Activated T-cell treated with anti-CD3 and anti-CD28 coated beads for 4 hours (primary cell): ENCODE measurements around the gene NR2F1.

Experiments used
- DNase-seq: peaks from one replicate; pipeline ENCODE4 v3.0.0-alpha.2; 2020

NR2F1 gene

DNA sequence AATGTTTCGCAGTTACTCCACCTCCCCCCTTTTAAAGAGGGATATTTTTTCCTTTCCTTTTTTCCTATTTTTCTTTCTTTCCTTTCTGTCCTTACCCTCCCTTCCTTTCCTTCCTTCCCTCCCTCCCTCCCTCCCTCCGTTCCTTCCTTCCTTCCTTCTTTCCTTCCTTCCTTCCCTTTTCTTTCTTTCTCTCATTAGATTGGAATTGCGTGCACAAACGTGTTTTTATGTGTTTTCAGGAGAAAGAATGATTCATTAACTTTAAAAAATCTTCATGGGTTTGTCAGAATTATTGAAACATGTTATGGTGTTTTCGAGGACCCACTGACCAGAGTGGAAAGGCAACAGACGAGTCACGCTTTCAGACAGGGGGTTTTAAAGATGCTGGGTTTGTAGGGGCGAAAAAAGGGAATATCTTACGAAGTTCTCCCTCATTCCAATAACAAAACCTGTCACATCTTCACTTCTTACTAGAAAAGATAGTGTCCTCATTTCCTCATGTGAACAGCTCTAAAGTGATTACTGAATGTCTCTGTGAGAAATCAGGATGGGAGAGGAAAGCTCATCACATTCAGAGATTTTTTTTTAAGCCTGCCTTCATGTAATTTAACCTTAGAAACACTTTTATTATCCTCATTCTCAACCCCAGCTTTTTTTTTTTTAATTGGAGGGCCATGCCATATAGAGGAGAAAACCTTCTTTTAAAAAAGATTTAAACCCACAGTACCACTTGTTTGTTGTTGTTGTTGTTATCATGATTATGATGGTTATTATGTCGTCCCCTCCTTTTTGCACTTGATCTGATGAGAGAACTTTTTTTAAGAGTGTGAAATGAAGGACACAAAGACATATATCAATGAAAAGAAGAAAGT is 21.9 kb downstream of the NR2F1 start:
- no peak for DNase-seq

DNA sequence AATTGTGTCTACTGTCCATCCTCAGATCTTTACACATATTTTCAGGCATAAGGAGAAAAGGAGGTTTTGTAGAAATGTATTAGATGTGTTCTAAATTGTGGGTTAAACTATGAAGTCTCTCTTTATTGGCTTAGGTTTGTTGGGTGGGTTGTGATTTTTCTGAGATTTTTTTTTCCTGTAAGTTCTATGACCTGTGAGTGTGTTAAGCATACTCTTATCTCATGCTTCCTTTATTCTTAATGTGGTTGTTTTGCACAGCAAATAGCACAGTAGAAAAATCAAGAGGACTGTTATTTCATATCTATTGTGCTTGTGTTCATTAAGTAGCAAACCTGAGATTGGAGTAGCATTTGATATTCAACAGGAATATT is 23.3 kb downstream of the NR2F1 start:
- no peak for DNase-seq

DNA sequence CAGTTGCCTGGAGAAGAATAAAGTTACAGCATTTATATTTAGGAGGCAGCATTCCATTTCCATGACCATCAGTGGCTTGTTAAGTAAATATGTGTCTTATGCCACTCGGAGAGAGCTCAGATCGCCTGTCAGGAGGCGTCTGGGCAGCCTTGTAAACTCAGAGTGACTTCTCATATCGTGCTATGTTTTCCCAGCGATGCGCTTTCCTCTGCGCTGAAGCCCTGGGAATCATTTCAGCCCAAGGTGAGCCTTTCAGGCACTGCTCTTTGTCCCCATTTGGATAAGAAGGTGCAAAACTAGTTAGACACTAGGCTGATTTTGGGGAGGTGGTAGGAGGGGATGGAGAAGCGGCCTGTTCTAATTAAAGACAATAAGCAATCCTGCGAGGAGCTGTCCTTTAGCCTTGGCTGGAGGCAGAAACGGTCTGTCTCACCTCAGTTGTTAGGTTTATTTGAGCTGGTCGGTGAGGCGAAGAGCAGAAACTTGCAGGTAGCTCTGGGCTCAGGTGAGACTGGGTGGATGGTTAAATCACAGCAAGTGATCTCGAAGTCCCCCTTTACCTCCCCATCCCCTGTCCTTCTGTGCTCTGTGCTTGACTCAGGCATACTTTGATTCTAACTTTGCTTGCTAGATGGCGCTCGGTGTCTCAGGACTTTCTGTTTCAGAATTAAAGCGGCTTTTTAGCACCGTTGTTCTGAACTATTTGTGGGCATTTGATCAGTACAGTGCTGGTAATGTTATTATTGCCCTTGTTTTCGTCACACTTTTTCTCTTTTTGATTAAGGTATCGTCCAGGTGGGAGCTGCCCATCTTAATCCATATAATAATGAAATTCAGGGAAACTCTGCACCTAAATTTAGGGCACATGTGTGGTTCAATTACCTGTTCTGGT is 24.6 kb downstream of the NR2F1 start:
- DNase-seq: no peak

DNA sequence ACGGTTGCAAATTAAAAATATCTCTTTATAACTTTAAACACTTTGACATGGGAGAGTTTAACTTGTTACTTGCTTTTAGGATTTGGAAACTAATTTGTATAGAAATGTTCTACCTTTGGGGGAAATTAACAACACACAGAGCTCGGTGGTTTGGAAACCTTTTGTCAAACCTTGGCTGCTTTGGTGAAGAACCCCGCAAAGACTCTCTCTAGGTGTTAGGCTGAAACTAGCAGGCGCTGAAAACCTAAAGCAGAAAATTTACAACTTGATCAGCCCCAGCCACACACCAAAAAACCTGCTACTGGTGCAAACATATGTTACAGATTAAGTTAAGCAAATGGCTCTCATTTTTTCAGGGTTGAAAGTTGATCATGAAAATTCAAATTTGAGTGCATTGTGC is 25.8 kb downstream of the NR2F1 start:
- DNase-seq: no peak

DNA sequence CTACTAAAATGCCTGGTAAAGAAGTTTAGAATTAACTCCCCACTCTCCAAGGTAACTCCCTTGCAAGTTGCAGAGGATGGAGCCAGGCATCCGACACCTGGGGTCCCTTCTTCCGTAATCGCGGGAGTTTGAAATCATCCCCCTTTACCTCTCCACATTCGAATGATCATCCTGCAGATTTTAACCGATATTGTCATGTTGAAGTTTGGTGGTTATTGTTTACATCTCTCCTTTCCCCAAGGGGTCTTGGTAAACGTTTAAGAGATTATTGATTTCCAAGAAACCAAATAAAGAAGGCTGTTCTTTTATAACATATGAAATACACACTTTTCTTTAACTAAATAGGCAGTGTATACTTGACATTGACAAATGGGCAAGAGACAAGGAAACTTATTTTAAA is 26.7 kb downstream of the NR2F1 start:
- no peak for DNase-seq

DNA sequence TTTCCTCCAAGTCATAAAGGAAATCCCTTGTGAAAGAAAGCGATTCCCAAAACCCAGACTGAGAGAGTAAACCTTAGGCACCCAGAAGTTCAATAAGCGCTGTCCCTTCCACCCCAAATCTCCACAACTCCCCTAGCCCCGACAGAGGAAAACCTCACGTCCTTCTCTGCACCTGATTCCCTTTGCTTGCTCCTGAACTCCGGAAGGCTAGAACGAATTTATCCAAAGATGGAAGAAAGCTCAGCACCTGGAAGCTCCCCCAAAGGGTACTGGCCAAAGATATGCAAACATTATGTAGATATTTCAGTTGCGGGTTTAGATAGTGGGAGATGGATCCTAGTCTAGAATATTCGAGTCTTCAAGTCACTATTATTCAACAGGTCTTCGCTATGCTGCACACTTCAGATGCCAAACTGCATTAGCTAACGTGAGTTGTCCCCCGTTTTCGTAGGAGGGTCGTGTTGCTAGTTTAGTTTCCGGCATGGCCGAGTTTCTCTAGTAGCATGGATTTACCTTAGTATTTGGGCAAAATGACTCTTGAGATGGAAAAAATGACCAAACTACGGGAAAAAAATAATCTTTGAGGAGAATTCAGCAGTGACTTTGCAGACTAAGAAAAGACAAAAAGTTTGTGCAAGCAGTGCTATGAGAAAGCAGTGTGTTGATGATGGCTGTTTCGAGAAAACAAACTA is 27.7 kb downstream of the NR2F1 start:
- DNase-seq: no peak

DNA sequence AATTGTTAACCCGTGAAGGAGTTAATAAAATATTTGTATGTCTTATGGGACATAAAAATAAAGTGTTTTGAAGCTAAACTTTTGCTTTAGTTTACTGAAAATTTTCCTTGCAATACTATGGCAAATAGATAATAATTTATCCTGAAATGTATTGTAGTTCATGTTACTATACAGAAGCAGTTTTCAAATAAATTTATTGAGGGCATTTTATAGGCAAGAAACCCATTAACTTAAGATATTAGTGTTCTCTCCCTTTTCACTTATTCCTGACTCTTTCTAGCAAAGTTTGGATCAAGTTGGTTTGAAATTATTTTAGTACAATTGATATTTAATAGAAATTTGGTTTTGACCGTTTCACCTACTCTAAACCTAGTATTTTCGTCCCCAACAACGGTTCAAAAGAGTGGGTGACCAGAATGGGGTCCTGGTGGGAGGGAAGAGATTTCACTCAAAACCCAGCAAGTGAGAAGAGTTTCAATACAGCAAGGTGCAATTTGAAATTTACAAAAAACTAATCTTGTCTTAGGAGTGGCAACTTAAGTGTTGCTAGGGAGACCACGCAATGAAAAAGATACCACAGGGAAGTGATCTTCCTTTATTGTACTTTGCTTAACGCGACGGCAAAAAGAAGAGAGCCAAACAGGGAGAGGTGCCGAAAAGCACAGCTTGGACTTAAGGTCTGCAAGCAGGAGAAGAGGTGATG is 28.4 kb downstream of the NR2F1 start:
- no peak for DNase-seq

DNA sequence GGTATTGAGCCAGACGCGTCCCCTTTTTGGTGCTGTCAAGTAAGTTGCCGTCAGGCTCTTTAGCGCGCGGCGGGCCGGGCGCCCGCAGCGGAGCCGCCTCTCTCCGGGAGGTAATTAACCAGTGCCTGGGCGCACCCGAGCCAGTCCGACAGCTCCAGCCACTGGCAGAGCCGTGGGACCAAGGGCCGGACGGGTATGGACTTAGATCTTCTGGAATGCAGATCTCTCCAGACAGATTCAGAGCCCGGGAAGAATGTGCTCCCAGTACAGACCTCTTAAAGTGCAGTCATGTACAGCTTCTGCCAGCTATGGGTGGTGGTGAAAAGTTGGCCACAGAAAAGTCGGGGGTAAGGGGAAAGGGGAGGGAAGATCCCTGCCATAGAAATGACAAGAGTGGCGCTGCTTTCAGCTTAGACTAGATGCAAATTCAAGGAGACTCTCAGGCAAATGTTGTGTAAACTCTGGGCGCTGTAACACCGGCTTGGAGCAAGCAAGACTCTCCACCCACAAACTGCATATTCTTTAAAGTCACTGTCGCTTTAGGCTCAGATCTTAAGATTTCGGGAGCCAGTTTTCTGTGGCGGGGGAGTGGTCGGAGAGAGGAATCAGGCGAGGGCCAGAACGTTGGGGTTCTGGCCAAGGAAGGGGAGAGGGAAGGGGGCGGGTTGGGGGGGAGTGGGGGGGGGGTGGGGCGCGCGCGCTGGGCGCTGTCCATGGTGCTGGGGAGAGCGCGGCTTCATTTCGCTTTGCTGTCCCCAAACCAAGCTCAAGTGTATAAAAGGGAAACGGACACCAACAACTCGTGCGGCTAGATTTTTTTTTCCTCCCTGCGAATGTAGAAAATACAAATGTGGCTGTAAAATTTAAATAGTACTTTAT is 29.2 kb downstream of the NR2F1 start:
- no peak for DNase-seq

DNA sequence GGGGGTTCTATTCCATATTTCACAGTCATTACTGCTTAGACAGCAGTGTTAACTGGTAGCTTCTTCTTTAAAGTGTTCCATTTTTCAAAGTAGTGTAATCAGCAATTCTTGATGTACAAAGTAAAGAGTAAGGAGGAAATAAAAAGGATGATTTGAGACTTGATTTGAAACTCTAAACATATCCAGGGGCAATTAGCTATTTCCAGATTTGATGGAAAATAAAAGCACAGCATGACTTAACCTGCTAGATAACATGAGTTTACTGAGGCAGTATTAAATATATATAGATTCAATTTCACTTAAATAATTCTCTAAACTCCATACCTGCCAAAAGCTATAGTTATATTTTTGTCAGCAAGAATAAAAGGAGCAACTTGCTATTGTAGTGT is 29.8 kb downstream of the NR2F1 start:
- no peak for DNase-seq

DNA sequence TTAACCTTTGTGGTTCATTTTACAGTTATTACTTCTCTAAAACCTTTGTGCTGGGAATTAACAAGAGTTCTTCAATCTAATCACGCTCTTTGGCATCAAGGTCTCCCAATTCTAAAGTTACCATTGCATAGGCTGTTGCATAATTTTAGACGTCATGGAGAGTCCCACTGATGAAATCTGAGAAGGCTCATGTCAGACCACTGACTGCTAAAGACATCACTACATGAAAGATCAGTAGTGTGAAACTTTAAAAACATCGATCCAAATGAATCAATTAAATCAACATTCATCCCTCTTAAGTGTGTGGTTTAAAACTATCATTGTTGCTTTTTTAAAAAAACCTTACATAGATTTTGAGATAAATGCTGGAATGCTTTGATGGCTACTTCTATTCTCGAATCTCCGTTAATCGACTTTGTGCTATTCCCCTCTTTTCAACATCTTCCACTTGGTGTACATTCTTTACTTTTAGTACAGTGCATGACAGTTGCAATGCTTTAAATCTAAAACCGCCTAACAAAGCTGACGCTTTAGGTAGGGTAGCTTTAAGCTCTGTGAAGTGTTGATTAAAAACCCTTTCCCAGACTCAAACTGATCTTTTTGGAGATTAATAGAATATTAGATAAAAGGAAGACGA is 33.6 kb downstream of the NR2F1 start:
- DNase-seq: no peak

DNA sequence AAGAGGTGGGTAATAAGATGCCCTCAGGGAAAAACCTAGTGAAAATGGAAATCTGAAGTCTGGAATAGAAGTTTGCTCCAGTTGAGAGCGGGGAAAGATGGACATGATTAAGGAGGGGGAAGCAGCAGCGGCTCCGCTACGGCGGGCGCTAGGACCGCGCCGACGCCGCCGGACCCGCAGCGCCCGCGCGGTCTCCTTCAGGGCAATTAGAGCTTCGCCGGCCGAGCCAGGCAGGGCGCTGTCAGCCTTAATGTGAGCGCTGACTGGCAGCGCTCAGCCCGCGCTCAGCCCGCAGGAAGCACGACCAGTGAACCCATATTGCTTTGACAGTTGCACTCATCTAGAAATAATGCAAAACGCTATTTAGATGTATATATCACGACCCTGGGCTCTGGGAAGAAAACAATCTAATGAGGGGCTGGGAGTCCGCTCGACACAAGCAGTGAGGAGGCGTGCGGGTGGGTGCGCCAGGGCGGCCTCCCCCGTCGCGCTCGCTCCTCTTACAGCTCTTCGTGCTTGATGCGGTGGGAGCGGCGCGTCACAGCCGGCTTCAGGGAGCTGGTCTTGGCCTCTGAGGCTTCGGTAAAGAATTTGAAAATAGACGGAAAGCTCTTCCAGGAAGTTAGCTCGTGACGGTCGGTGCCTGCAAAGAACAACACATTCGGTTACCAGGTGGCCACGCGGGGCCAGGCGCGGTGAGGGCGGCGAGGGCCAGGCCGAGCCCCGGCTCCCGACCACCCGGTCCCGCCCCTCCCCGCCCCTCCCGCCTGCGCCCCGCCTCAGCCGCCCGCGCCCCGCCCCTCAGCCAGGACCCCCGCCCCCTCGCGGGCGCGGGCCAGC is 37.7 kb downstream of the NR2F1 start:
- DNase-seq: no peak

DNA sequence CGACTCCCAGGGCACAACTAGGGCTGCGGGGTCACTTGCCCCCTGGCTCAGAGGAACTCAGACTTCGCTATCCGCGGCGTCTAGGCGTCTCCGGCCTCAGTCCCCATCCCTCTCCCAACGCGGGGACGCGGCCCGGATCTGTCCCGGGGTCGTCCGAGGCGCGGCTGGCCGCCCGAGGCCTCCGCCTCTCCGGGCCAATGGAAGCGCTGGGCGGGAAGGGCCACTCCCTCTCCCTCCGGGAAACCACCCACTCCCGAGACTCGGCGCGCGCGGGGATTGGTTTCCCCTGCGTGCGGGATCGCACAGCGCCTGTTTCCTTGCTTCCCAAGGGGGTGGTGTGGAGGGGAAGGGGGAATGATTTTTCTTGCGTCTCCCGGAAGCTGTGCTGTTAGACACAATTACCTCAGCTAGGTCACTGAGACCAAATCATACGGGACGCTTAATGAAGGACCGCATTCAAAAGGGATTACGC is 38.3 kb downstream of the NR2F1 start:
- DNase-seq: no peak

DNA sequence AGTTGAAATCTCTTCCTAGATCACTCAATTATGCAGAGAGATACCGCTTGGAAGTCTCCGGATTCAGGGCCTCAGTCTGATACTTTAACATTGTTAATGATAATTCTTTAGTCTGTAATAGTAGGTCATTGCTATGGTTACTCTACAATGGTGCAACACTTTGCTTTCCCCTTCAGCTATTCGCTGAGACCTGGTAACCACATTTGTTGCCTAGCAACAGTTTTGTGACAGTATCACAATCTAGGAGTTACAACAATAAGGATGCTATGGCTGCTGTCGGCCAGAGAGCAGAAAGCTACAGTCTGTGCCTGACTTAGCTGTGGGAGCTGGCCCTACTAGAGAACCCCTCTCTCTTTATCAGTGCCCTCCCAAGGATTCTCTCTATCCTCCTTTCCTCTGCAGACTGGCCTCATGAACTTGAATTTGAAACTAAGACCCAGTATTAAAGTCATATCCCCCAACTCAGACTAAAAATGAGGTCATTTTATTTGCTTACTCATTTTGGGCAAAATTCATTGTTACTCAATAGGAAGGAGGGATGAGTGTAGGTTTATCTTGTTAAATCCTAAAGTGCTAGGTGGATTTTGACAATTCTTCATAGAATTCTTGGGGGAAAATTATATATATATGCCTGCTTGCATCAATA is 39.3 kb downstream of the NR2F1 start:
- DNase-seq: no peak

DNA sequence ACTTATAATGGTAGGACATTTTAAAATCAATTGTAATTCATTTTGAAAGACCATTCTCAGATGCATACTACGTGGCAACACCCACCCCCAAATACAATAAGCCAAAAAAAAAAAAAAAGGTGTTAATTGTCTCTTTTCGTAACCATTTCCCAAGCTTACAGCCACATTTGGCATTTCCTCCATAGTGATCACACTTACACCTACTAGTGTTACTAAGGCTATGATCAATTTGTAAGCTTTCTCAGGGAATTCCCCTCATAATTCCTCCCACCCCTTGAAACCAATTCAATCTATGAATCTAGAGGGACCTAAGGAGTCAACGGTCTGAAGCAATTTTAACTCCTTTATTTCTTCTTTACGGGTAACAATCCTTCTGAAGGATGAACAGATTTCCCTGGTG is 40.1 kb downstream of the NR2F1 start:
- no peak for DNase-seq

DNA sequence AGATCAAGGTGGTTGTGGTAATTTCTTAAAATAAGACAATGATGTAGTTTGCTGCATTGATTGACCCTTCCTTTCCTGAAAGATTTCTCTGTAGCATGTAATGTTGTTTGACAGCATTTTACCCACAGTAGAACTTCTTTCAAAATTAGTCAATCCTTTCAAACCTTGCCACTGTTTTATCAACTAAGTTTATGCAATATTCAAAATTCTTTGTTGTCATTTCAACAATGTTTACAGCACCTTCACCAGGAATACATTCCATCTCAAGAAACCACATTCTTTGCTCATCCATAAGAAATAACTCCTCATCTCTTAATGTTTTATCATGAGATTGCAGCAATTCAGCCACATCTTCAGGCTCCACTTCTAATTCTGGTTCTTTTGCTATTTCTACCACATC is 43.8 kb downstream of the NR2F1 start:
- no peak for DNase-seq

DNA sequence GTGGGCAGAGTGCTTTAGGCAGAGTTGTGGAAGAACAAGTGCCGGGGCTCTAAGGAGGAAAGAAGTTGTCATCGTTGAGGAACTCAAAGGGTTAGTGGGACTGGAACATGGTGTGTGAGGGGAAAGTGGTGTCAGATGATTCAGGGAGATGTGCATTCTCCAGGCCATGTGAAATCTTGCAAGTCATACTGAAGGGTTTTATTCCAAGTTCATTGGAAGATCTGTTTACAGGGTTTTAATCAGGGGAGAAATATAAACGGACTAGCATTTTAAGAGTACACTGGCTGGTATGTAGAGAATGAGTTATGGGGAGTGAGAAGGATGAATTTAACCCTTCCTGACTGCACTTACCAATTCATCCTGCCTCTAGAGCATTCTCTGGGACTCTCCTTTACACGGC is 49.3 kb downstream of the NR2F1 start:
- DNase-seq: no peak

DNA sequence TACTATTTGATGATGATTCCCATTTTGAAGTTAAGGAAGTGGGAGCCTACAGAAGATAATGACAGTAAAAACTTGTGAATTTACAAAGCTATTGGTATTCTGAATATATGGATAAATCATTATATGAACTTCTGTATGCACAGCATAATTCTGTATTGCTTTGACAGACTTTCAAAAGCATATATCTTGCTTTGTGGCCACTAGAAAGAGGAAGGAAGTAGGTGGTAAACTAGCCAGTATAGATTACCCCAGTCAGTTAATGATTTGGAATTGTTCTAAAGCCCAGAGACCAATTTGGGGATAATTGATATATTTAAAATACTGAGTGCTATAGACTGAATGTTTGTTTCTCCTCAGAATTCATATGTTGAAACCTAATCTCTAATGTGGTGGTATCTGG is 53.0 kb downstream of the NR2F1 start:
- no peak for DNase-seq

DNA sequence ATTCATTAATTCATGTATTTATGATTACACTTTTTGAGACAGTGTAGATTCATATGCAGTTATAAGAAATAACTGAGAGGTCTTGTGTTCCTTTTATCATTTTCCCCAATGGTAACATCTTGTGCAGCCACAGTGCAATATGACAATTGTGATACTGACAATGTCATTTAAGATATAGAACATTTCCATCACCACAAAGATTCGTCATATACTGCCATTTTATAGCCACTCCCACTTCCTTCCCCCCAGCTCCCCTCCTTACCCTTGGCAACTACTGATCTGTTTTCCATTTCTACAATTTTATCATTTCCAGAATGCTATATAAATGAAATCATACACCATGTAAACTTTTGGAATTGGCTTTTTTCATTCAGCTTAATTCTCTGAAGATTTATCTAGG is 53.8 kb downstream of the NR2F1 start:
- DNase-seq: no peak

DNA sequence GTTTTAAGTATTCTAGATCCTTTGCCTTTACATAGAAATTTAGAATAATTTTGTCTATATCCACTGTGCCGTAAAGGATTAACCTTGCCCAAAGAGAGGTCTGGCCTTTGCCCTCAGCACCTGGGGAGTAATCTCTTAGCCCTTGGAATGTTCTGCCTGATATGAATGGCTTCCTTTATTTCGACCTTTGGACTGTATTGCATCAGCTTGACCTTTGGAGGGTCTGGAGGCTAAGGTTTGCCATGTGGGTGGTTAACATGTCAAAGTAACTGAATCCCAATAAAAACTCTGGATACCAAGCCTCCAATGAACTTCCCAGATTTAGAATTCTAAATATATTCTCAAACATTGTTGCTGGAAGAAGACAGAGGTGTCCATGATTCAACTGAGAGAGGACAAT is 54.7 kb downstream of the NR2F1 start:
- no peak for DNase-seq

DNA sequence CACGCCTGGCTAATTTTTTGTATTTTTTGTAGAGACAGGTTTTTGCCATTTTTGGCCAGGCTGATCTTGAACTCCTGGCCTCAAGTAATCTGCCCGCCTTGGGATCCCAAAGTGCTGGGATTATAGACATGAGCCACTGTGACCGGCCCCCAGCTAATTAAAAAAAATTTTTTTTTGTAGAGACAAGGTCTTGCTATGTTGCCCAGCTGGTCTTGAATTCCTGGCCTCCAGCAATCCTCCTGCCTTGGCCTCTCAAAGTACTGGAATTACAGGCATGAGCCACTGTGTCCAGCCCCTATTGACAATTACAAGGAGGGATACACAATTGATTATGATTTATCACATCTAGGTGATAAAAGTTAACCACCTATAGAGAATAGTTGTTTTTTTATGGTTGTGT is 59.5 kb downstream of the NR2F1 start:
- DNase-seq: no peak
